HepG2 (cell line): ENCODE data around the gene MYL6. TPM values are rescaled to one million over a fixed set of nuclear protein-coding genes. Genes with fewer than 3 reads are reported as not detected.

Source experiments
- FOXA3 ChIP-seq: IDR thresholded peaks from 2 replicates; pipeline ENCODE4 v1.6.1; 2016; ENCODE audit warnings: missing genetic modification reagents, missing compliant biosample characterization
- GATAD1 ChIP-seq: IDR thresholded peaks from 2 replicates; pipeline ENCODE4 v1.6.1; 2016; ENCODE audit warnings: missing genetic modification reagents, missing compliant biosample characterization
- NR2F6 ChIP-seq, 2 experiments: IDR thresholded peaks; 2 replicates each; pipeline ENCODE4 v1.6.1; 2016; ENCODE audit warnings: antibody characterized with exemption in 1 of 2, mild to moderate bottlenecking in 1 of 2
- PHF5A ChIP-seq: IDR thresholded peaks from one replicate; pipeline ENCODE4 v1.6.1; 2018; ENCODE audit warnings: low read depth, missing genetic modification reagents; ENCODE audit not compliant: unreplicated experiment
- SKI ChIP-seq: fragments of 450-650 bp; IDR thresholded peaks from one replicate; pipeline ENCODE4 v1.6.1; 2018; ENCODE audit warnings: mild to moderate bottlenecking; ENCODE audit not compliant: partially characterized antibody
- SMC3 ChIP-seq: IDR thresholded peaks from 2 replicates; pipeline ENCODE4 v1.6.1; 2011; ENCODE audit warnings: low read length, improper control_type of control experiment
- SOX5 ChIP-seq: IDR thresholded peaks from 2 replicates; pipeline ENCODE4 v1.6.1; 2016; ENCODE audit warnings: borderline replicate concordance
- ZSCAN12 ChIP-seq: sonication (generic); formaldehyde crosslinking; IDR thresholded peaks from 2 replicates; pipeline ENCODE4 v1.9.0; 2021; ENCODE audit warnings: mild to moderate bottlenecking, missing genetic modification reagents
- polyA plus RNA-seq, 8 experiments: library from polyadenylated mRNA; depleted of rRNA in 3 of 8; stranded (reverse) in 7 of 8; unstranded in 1 of 8; fragments of >200 nt; fragmentation: Illumina TruSeq in 4 of 8; extraction: Trizol in 4 of 8; gene quantifications; 2 replicates each; pipeline versions ENCODE4 v1.2.1 to v1.2.3, GENCODE V29; 2011 to 2016; ENCODE audit warnings: low read depth in 4 of 8, missing spikeins in 1 of 8, mixed read lengths in 1 of 8; ENCODE audit not compliant: insufficient read depth in 1 of 8
- total RNA-seq, 5 experiments: library from RNA; depleted of rRNA; stranded (reverse); fragments of >200 nt; fragmentation: Illumina TruSeq; extraction: Trizol; gene quantifications; 2 replicates each; pipeline ENCODE4 v1.2.3, GENCODE V29; 2016; ENCODE audit warnings: low read depth in 1 of 5
- TF ChIP-seq, protein P1 (sequence below): sonication (generic); formaldehyde crosslinking; IDR thresholded peaks from 2 replicates; pipeline ENCODE4 v1.9.0; 2021; ENCODE audit warnings: missing genetic modification reagents, borderline replicate concordance
- TF ChIP-seq, protein P2 (sequence below): IDR thresholded peaks from 2 replicates; pipeline ENCODE4 v1.6.1; 2016; ENCODE audit warnings: low read depth, control low read depth
- TF ChIP-seq, protein P3 (sequence below): sonication (generic); formaldehyde crosslinking; IDR thresholded peaks from 2 replicates; pipeline ENCODE4 v1.4.0; 2020; ENCODE audit warnings: mild to moderate bottlenecking, missing genetic modification reagents
- TF ChIP-seq, protein P4 (sequence below): IDR thresholded peaks from 2 replicates; pipeline ENCODE4 v1.6.1; 2016; ENCODE audit warnings: missing compliant biosample characterization, missing genetic modification reagents, borderline replicate concordance
- TF ChIP-seq, protein P5 (sequence below): sonication (generic); formaldehyde crosslinking; IDR thresholded peaks from 2 replicates; pipeline ENCODE4 v1.5.0; 2020; ENCODE audit warnings: missing genetic modification reagents, mild to moderate bottlenecking, borderline replicate concordance
- TF ChIP-seq, protein P6 (sequence below): sonication (generic); formaldehyde crosslinking; IDR thresholded peaks from 2 replicates; pipeline ENCODE4 v1.4.0; 2020; ENCODE audit warnings: low read depth, missing genetic modification reagents
- TF ChIP-seq, protein P7 (sequence below): sonication (generic); formaldehyde crosslinking; IDR thresholded peaks from 2 replicates; pipeline ENCODE4 v1.4.0; 2020; ENCODE audit warnings: mild to moderate bottlenecking, missing genetic modification reagents
- TF ChIP-seq, protein P8 (sequence below): sonication (generic); formaldehyde crosslinking; IDR thresholded peaks from 2 replicates; pipeline ENCODE4 v1.8.0; 2022; ENCODE audit warnings: missing genetic modification reagents, low read depth, mild to moderate bottlenecking, borderline replicate concordance

The MYL6 gene
- total and polyA plus RNA-seq, 2 of the 13 experiments (the other 11 are each of a cell fraction or from before 2014, with no cell fraction given) = 1,127 to 1,192 TPM

DNA sequence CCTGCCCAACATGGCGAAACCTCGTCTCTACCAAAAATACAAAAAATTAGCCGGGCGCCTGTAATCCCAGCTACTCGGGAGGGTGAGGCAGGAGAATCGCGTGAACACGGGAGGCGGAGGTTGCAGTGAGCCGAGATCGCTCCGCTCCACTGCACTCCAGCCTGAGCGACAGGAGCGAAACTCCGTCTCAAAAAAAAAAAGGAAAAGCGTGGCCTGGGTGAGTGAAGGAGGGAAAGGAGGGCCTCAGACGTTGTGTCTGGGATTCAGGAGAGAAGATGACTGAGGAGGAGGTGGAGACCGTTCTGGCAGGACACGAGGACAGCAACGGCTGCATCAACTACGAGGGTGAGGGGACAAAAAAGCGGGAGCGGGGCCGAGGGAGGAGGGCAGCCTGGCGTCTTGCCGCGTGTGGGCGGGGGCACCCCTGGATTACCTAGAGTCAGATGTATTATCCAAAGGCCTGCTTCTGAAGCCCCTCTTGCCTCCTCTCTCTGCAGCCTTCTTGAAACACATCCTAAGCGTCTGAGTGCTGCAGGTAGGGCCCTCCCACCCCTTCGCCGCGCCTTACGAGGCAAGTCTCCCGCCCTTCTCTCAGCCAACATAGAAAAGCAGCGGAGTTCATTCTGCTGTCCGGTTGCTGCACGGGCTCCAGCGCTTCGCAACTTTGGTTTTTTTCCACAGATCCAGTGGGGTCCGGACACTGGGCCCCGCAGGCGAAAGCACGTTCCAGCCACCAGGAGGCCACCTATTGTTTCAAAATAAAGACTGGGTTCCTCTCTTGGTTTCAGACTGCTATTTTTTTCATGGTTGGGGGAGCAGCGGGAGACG lies 744 bp upstream of the MYL6 start (continued):
- TF ChIP-seq, protein P1, sequence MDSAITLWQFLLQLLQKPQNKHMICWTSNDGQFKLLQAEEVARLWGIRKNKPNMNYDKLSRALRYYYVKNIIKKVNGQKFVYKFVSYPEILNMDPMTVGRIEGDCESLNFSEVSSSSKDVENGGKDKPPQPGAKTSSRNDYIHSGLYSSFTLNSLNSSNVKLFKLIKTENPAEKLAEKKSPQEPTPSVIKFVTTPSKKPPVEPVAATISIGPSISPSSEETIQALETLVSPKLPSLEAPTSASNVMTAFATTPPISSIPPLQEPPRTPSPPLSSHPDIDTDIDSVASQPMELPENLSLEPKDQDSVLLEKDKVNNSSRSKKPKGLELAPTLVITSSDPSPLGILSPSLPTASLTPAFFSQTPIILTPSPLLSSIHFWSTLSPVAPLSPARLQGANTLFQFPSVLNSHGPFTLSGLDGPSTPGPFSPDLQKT = no peak
- TF ChIP-seq, protein P2, sequence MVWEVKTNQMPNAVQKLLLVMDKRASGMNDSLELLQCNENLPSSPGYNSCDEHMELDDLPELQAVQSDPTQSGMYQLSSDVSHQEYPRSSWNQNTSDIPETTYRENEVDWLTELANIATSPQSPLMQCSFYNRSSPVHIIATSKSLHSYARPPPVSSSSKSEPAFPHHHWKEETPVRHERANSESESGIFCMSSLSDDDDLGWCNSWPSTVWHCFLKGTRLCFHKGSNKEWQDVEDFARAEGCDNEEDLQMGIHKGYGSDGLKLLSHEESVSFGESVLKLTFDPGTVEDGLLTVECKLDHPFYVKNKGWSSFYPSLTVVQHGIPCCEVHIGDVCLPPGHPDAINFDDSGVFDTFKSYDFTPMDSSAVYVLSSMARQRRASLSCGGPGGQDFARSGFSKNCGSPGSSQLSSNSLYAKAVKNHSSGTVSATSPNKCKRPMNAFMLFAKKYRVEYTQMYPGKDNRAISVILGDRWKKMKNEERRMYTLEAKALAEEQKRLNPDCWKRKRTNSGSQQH (CRISPR knock-in tag) = peak; percentile 25; the same call in 1 of the 2 replicates
- TF ChIP-seq PHF5A (CRISPR knock-in tag) (no peak), ZSCAN12 (CRISPR knock-in tag) (no peak), SKI (peak; percentile 38), GATAD1 (CRISPR knock-in tag) (peak; percentile 38; the same call in 1 of the 2 replicates), SMC3 (peak; percentile 44), SOX5 (CRISPR knock-in tag) (peak; percentile 56; the same call in 1 of the 2 replicates), FOXA3 (CRISPR knock-in tag) (0 out of 2 replicates have a peak, but pooled peaks have one; percentile 11), NR2F6 (IDR thresholded peaks at IDR 0.05) (no peak), NR2F6 (CRISPR knock-in tag; IDR thresholded peaks at IDR 0.05) (no peak)
- TF ChIP-seq, protein P3, sequence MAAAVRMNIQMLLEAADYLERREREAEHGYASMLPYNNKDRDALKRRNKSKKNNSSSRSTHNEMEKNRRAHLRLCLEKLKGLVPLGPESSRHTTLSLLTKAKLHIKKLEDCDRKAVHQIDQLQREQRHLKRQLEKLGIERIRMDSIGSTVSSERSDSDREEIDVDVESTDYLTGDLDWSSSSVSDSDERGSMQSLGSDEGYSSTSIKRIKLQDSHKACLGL (CRISPR knock-in tag) = no peak; the same call in 1 of the 2 replicates
- TF ChIP-seq, protein P4, sequence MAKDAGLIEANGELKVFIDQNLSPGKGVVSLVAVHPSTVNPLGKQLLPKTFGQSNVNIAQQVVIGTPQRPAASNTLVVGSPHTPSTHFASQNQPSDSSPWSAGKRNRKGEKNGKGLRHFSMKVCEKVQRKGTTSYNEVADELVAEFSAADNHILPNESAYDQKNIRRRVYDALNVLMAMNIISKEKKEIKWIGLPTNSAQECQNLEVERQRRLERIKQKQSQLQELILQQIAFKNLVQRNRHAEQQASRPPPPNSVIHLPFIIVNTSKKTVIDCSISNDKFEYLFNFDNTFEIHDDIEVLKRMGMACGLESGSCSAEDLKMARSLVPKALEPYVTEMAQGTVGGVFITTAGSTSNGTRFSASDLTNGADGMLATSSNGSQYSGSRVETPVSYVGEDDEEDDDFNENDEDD (CRISPR knock-in tag) = 0 out of 2 replicates have a peak, but pooled peaks have one; percentile 29
- TF ChIP-seq, protein P5, sequence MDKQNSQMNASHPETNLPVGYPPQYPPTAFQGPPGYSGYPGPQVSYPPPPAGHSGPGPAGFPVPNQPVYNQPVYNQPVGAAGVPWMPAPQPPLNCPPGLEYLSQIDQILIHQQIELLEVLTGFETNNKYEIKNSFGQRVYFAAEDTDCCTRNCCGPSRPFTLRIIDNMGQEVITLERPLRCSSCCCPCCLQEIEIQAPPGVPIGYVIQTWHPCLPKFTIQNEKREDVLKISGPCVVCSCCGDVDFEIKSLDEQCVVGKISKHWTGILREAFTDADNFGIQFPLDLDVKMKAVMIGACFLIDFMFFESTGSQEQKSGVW (CRISPR knock-in tag) = no peak
- TF ChIP-seq, protein P6, sequence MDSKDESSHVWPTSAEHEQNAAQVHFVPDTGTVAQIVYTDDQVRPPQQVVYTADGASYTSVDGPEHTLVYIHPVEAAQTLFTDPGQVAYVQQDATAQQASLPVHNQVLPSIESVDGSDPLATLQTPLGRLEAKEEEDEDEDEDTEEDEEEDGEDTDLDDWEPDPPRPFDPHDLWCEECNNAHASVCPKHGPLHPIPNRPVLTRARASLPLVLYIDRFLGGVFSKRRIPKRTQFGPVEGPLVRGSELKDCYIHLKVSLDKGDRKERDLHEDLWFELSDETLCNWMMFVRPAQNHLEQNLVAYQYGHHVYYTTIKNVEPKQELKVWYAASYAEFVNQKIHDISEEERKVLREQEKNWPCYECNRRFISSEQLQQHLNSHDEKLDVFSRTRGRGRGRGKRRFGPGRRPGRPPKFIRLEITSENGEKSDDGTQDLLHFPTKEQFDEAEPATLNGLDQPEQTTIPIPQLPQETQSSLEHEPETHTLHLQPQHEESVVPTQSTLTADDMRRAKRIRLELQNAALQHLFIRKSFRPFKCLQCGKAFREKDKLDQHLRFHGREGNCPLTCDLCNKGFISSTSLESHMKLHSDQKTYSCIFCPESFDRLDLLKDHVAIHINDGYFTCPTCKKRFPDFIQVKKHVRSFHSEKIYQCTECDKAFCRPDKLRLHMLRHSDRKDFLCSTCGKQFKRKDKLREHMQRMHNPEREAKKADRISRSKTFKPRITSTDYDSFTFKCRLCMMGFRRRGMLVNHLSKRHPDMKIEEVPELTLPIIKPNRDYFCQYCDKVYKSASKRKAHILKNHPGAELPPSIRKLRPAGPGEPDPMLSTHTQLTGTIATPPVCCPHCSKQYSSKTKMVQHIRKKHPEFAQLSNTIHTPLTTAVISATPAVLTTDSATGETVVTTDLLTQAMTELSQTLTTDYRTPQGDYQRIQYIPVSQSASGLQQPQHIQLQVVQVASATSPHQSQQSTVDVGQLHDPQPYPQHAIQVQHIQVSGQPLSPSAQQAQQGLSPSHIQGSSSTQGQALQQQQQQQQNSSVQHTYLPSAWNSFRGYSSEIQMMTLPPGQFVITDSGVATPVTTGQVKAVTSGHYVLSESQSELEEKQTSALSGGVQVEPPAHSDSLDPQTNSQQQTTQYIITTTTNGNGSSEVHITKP (CRISPR knock-in tag) = no peak
- TF ChIP-seq, protein P7, sequence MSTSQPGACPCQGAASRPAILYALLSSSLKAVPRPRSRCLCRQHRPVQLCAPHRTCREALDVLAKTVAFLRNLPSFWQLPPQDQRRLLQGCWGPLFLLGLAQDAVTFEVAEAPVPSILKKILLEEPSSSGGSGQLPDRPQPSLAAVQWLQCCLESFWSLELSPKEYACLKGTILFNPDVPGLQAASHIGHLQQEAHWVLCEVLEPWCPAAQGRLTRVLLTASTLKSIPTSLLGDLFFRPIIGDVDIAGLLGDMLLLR = peak; percentile 42; the same call in 1 of the 2 replicates
- TF ChIP-seq, protein P8, sequence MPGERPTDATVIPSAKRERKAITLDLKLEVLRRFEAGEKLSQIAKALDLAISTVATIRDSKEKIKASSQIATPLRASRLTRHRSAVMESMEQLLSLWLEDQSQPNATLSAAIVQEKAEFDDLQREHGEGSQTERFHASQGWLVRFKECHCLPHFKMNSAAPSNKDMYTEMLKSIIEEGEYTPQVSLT (CRISPR knock-in tag) = no peak
